OCI-LY1 (cell line): ENCODE results near the gene RPL27A.

Source experiments
- H2AFZ ChIP-seq: fragments of 200-600 bp; sonication (generic), shearing (Covaris generic); 2 replicates; pipeline ENCODE4 v1.6.0; 2014; ENCODE audit warnings: antibody characterized with exemption, mild to moderate bottlenecking, low read length
- H3F3A ChIP-seq: fragments of 200-600 bp; sonication (generic), shearing (Covaris generic); 2 replicates; pipeline ENCODE4 v1.6.0; 2014; ENCODE audit warnings: mild to moderate bottlenecking, antibody characterized with exemption, low read length, moderate library complexity; ENCODE audit not compliant: insufficient read depth
- H3K27ac ChIP-seq: fragments of 200-600 bp; sonication (generic); 2 replicates; pipeline ENCODE4 v1.5.1; 2014; ENCODE audit warnings: low read length, mixed run types, mild to moderate bottlenecking, low read depth; ENCODE audit not compliant: poor library complexity, severe bottlenecking
- H3K27me3 ChIP-seq: fragments of 200-600 bp; sonication (generic); 2 replicates; pipeline ENCODE4 v1.6.0; 2014; ENCODE audit warnings: antibody characterized with exemption, mild to moderate bottlenecking, low read length, moderate library complexity; ENCODE audit not compliant: insufficient read depth
- H3K36me3 ChIP-seq: fragments of 200-600 bp; sonication (generic); 2 replicates; pipeline ENCODE4 v1.6.1; 2014; ENCODE audit warnings: mild to moderate bottlenecking, antibody characterized with exemption, low read length, moderate library complexity, mixed read lengths; ENCODE audit not compliant: insufficient read depth
- H3K4me1 ChIP-seq: fragments of 200-600 bp; sonication (generic); 2 replicates; pipeline ENCODE4 v1.5.1; 2014; ENCODE audit warnings: mild to moderate bottlenecking, low read length, moderate library complexity; ENCODE audit not compliant: insufficient read depth, severe bottlenecking
- H3K4me2 ChIP-seq: fragments of 200-600 bp; sonication (generic), shearing (Covaris generic); 2 replicates; pipeline ENCODE4 v1.6.1; 2014; ENCODE audit warnings: low read length
- H3K4me3 ChIP-seq: fragments of 200-600 bp; sonication (generic); 2 replicates; pipeline ENCODE4 v1.5.1; 2014; ENCODE audit warnings: low read length, low read depth, mild to moderate bottlenecking, mixed read lengths; ENCODE audit not compliant: poor library complexity, severe bottlenecking
- H3K79me2 ChIP-seq: fragments of 200-600 bp; shearing (Covaris generic); 2 replicates; pipeline ENCODE4 v1.6.1; 2016; ENCODE audit warnings: mixed run types, low read length, mixed read lengths; ENCODE audit not compliant: insufficient read depth
- H3K9ac ChIP-seq: fragments of 200-600 bp; sonication (generic), shearing (Covaris generic); 2 replicates; pipeline ENCODE4 v1.6.1; 2014; ENCODE audit warnings: mild to moderate bottlenecking, low read length, mixed read lengths
- H3K9me2 ChIP-seq: fragments of 200-600 bp; sonication (generic), shearing (Covaris generic); 2 replicates; pipeline ENCODE4 v1.6.1; 2014; ENCODE audit warnings: low read depth, mild to moderate bottlenecking, low read length, mixed read lengths
- H3K9me3 ChIP-seq: fragments of 200-600 bp; shearing (Covaris generic); 2 replicates; pipeline ENCODE4 v1.6.1; 2014; ENCODE audit warnings: low read length, mixed read lengths
- H4K20me1 ChIP-seq: fragments of 200-600 bp; sonication (generic), shearing (Covaris generic); 2 replicates; pipeline ENCODE4 v1.6.0; 2016; ENCODE audit warnings: mild to moderate bottlenecking, low read length; ENCODE audit not compliant: insufficient read depth
- CTCF ChIP-seq: fragments of 200-600 bp; sonication (generic), shearing (Covaris generic); IDR thresholded peaks from 2 replicates; pipeline ENCODE4 v1.5.1; 2017; ENCODE audit warnings: mild to moderate bottlenecking, antibody characterized with exemption, low read length, moderate library complexity, mixed read lengths
- EZH2 ChIP-seq: fragments of 200-600 bp; sonication (generic), shearing (Covaris generic); IDR thresholded peaks from 2 replicates; pipeline ENCODE4 v1.8.0; 2017; ENCODE audit warnings: borderline replicate concordance, mixed run types, mild to moderate bottlenecking, antibody characterized with exemption, low read length, moderate library complexity, mixed read lengths

The RPL27A gene

GRCh38 chr11:8683115-8683807, 669 bp downstream of the RPL27A start:
- Histone ChIP-seq H3K79me2 (peaks cover 17% of the 10 kb centered on the region), H3K4me1 (peaks cover 51% of the 10 kb centered on the region), H3K9ac (peak overlapping the region; percentile 90), H3K4me2 (peak overlapping the region; percentile 91), H3K4me3 (peak overlapping the region; percentile 79), H3F3A (peaks cover 20% of the 10 kb centered on the region; the same call in 1 of the 2 replicates), H2AFZ (no peak overlapping the region), H3K27ac (peak overlapping the region; percentile 99), H3K27me3 (no peaks in the 10 kb centered on the region), H4K20me1 (no peaks in the 10 kb centered on the region), H3K9me3 (no peaks in the 10 kb centered on the region), H3K9me2 (no peaks in the 10 kb centered on the region), H3K36me3 (peaks cover 63% of the 10 kb centered on the region)
- TF ChIP-seq EZH2: no peak
- TF ChIP-seq CTCF: no peak

GRCh38 chr11:8684600-8685290, 2.2 kb downstream of the RPL27A start:
- H3K27me3 ChIP-seq: no peaks in the 10 kb centered on the region
- no peak for TF ChIP-seq CTCF
- peaks cover 58% of the 10 kb centered on the region for H3K4me1 ChIP-seq
- H3K27ac ChIP-seq: peak overlapping the region; percentile 99
- peak overlapping the region; percentile 79 for H3K4me3 ChIP-seq
- H3K9ac ChIP-seq: peak overlapping the region; percentile 90
- H3K79me2 ChIP-seq: peaks cover 17% of the 10 kb centered on the region
- peaks cover 22% of the 10 kb centered on the region; the same call in 1 of the 2 replicates for H3F3A ChIP-seq
- H3K4me2 ChIP-seq: peak overlapping the region; percentile 91
- no peaks in the 10 kb centered on the region for H4K20me1 ChIP-seq
- H3K9me3 ChIP-seq: no peaks in the 10 kb centered on the region
- H3K9me2 ChIP-seq: no peaks in the 10 kb centered on the region
- peaks cover 53% of the 10 kb centered on the region for H3K36me3 ChIP-seq
- no peak overlapping the region for H2AFZ ChIP-seq

- H3K27ac ChIP-seq: peak overlapping the region; percentile 99
- H3K79me2 ChIP-seq: peaks cover 17% of the 10 kb centered on the region
- peaks cover 52% of the 10 kb centered on the region for H3K36me3 ChIP-seq
- H2AFZ ChIP-seq: no peak overlapping the region
- H3K9me3 ChIP-seq: no peaks in the 10 kb centered on the region
- no peak for TF ChIP-seq EZH2
- TF ChIP-seq CTCF: no peak
- H3K4me1 ChIP-seq: peaks cover 63% of the 10 kb centered on the region
- no peaks in the 10 kb centered on the region for H3K9me2 ChIP-seq
- peak overlapping the region; percentile 79 for H3K4me3 ChIP-seq
- H3F3A ChIP-seq: peaks cover 22% of the 10 kb centered on the region; the same call in 1 of the 2 replicates
- H3K27me3 ChIP-seq: no peaks in the 10 kb centered on the region
- no peaks in the 10 kb centered on the region for H4K20me1 ChIP-seq
- peak overlapping the region; percentile 91 for H3K4me2 ChIP-seq
- H3K9ac ChIP-seq: peak overlapping the region; percentile 90; the same call in 1 of the 2 replicates
Observed at GRCh38 chr11:8685306-8685705, 2.7 kb downstream of the RPL27A start.
